HG03460 (cell line): ENCODE data around the gene SNRNP25.

ENCODE experiments used
- ATAC-seq: cut with Tn5 transposase; IDR thresholded peaks from one replicate; pipeline ENCODE4 v1.9.1; 2021; ENCODE audit not compliant: unreplicated experiment

SNRNP25 gene

DNA sequence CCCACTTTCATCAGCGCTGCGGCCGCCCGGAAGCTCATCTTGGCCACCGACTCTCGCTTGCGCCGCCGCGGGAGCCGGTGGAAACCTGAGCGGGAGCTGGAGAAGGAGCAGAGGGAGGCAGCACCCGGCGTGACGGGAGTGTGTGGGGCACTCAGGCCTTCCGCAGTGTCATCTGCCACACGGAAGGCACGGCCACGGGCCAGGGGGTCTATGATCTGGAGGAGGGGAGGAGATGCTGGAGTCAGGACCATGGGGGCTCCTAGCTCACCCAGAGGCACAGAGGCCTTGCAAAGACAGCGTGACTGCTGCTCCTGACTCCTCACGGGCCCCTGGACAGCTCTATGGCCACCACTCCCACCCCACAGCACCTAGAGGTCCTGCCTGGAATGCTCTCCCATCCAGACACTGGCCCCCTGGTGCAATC is 9.4 kb downstream of the SNRNP25 start:
- no peak for ATAC-seq

DNA sequence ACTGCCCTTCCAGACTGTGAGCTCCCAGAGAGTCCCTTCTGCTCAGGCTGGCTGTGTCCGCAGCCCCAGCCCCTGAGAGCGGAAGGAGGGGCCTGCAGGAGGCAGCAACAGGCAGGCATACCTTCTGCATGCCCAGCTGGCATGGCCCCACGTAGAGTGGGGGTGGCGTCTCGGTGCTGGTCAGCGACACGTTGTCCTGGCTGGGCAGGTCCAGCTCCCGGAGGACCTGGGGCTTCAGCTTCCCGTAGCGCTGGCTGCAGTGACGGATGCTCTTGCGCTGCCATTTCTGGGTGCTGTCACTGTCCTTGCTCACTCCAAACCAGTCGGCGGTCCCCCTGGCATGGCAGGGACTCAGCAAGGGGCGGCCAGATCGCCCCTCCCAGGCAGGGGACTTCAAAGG is 9.8 kb downstream of the SNRNP25 start:
- ATAC-seq: no peak

- no peak for ATAC-seq
These were observed 10.6 kb downstream of the SNRNP25 start for GRCh38 chr16:63998-64913.

GRCh38 chr16:64914-65255 is 11.3 kb downstream of the SNRNP25 start:
- ATAC-seq: no peak

GRCh38 chr16:65745-66144 is 12.1 kb downstream of the SNRNP25 start:
- no peak for ATAC-seq

DNA sequence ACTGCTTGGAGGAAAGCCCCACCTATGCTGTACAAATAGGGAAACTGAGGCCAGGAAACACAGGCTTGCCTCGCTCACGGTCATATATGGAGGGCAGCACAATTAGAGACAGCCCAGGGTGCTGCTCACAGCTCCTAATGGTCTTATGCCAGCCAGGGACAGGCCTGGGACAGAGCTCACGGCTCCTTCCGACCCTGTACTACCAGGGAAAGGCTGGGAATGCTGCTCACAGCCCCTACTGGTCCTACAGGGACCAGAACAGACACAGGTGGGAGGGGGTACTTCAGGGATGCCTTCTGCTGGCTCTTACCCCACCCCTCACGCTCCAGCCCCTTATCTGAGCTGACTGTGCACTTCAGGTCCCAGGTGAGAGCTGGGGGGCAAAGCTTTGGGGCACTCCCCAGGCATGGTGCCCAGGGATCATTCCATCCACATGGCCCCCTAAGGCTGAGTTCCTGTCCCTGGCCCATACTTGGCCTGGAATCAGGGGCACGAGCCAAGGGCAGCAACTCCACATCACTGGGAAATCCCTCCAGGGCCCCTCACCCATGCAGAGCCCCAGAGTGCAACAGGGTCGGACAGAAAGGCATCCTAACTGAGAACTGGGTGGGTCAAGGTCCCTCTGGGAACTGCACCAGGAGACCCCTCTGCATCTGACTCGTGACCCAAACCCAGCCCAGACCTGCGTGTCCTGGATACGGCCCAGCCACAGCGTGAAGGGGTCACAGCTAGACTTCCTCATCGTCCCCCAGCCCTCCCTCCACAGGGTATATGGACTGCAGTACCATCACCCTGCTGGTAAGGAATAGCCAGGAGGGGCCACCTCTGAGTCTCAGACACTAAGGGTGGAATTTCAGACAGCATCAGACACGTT is 12.9 kb downstream of the SNRNP25 start:
- ATAC-seq: no peak

DNA sequence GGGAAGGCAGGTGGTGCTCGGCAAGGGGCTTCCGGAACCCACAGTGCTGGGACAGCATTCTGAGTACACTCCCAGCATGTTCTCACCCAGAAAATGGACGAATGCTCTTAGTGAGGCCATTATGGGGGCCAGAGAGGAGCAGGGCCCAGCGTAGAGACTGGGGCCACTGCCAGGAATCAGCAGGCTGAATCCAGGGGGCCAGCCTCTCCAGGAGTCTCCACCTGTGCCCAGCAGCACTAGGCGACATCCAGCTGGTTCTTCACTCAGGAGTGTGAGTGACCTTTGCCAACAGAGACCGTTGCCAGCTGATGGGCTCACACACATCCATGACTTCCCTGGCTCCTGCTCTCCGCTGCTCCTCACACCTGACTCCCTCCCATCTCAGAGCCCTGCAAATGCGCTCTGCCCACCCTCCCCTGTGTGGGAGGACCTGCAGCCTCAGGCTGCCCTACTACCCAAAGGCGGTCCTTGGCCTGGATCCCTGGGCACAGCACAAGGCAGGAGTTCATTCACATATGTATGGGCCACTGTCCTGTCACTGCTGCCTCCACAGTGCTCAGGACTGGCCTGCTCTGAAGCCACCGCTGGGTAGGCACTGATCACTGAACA is 13.7 kb downstream of the SNRNP25 start:
- ATAC-seq: no peak

GRCh38 chr16:67884-68789 is 14.5 kb downstream of the SNRNP25 start:
- ATAC-seq: no peak

- ATAC-seq: no peak
These were observed 15.6 kb downstream of the SNRNP25 start for GRCh38 chr16:69181-69580.

DNA sequence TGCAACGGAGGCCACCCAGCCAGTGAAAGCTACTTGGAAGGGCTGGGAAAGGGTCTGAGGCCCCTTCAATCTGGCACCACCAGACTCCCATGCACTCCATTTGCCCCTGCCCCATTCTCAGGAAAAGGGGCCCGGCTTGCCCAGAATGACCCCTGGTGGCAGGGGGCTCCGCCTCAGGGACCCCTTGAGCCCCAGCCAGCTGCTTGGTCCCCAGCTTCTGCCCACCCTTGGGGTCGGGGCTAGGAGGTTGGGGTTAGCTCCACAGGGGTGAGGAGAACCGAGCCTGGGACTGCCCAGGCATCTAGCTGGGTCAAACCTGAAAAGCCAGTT is 17.5 kb downstream of the SNRNP25 start:
- no peak for ATAC-seq

DNA sequence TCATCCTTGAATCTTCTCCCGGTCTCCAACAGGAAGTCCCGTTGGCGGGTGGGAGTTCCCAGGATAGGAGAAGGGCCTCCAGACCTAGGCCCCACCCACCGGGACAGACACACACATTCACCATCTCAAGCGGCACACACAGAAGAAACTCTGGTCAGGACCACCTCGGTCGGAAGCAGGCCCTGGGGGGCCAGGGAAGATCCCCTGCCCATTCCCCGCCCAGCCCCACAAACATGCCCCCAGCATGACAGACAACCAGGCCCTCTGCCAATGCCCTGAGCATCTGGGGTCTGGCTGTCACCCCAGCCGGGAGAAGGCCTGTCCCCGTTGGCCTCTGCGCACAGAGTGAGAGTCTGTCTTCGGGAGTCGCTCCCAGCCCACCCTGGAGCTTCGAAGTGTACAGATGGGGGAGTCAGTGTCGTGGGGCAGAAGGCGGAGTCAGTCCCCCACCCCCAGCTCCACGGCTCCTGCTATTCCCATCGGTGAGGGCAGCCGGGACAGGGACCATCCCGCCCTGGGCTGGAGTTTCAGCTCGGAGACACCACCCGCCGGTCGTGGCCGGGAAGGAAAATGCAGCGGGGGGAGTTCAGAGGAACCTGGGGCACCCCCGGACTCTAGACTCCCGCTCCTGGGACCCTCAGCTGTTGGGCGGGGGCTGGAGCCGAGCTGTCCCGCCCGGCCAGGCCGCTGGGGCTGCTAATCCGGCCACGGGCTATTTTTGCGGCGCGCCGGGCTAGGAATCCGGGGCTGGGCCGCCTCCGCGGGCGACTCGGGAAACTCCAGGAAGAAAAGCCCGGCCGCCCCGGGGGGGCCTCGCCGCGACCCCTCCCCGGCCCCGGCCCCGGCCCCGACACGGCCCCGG is 18.1 kb downstream of the SNRNP25 start:
- ATAC-seq: no peak

DNA sequence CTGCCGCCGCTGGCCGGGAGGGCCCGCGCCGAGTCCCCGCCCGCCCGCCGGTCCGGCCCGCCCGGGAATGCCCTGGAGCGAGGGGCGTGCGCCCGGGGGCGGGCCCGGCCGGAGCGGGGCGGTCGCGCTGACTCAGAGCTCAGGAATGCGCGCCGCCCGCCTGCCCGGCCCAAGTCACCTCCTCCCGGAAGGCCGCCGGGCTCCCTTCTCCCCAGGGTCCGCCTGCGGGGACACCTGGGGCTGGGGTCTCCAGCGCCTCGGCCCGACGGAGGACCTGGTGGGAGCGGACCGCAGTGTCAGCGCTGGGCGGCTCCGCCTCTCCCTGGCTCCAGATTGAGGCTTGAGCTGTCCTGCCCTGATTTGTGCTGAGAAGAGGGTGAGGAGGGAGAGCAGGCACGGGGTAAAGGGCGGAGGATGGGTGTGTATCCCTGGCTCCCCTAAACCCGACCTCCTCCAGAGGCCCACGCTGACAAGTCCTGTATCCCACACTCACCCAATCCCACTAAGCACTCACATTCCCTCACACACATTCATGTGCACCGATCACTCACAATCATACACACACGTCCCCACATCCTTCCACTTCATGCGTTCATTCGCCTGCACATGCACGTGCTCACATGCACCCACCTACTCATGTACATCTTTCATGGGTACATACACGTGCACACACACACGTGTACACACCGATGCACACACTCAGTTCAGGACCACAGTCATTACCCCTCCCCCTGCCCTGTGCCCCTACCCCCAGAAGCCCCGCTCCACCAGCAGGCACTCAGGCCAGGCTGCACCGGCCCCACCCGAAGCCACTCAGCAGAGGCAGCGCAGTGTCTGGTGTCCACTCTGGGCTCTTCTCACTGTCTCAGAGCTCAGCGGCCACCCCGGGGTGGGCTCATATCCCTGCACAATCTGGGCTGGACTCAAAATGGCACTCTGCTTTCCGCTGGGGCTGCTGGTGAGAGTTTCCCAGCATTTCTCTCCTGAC is 19.2 kb downstream of the SNRNP25 start, which contains the start of gene RHBDF1:
RHBDF1 (minus strand) TSS at position 71 of the 988 bp plus-strand sequence. CDS start 7,616 bp downstream, outside the sequence.
- ATAC-seq: no peak

- ATAC-seq: no peak
These were observed 20.6 kb downstream of the SNRNP25 start for GRCh38 chr16:74051-74746.

DNA sequence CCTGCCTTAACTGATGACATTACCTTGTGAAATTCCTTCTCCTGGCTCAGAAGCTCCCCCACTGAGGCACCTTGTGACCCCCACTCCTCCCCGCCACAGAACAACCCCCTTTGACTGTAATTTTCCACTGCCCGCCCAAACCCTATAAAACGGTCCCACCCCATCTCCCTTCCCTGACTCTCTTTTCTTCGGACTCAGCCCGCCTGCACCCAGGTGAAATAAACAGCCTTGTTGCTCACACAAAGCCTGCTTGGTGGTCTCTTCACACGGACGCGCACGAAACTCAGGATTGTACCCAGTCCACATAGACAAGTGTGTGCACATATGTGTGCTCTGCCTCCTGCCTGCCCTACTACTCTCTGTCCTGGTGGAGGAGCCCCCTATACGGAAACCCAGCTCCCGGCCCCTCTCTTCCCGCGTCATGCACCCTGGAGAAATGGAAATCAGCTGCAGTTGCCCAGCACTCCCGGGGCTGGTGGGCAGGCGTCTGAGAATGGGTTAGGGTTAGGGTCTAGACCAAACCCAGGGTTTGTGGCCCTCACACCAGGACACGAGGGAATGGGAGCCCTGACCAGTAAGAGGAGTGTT is 21.2 kb downstream of the SNRNP25 start:
- ATAC-seq: no peak

- no peak for ATAC-seq
These were observed 22.2 kb downstream of the SNRNP25 start for GRCh38 chr16:75580-76501.

DNA sequence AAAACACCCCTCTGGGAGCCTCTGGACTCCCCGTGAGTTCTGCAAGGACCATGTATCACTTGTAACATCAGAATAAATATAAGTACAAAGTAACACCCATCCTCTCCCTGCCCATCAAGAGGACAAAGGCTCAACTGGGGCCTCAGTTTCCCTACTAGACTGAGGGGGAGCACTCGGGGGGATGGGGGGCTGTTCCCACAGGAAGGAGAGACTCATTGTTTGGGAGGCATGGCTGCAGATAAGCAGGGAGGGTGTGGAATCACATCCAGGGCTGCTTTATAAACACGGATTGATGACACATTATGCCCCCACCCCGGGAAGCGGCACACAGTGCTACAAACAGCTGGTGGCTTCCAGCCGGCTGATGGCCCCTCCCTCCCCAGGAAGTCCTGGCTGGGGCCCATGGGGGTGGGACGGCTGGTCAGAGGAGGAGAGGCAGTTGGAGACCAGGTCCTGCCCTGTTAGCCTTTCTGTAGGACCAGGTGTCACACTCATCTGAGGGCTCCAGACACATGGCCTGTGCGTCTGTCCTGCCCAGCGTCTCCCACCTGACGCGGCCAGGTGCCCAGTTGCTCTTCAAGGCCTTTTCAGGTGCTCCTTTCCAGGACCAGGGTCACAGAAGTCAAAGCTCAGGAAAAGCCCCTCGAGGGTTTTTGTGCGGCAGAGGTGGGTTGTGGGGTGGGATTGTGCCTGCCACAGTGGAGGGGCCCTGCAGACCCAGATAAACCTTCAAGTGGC is 23.1 kb downstream of the SNRNP25 start:
- ATAC-seq: no peak
